Frontal cortex (tissue), 4 donors: Measurements from ENCODE around the gene SLC12A9. TPM values are rescaled to one million over a fixed set of nuclear protein-coding genes. Genes with fewer than 3 reads are reported as not detected.
"Not testable (repeated sequence)": the region's sequence is repeated elsewhere in the genome, so short reads cannot be mapped to it uniquely, and the experiment has no call there.

ENCODE experiments used
- DNase-seq, 2 donors: peaks; one replicate each; pipeline ENCODE4 v3.0.0; 2012; ENCODE audit warnings: low spot score in 2 of 2
- FAIRE-seq: peaks from 2 replicates; lab custom pipeline; 2012; peaks lifted over from hg19 to GRCh38; lab: Jason Lieb, UNC
- total RNA-seq: library from RNA; depleted of rRNA; stranded (reverse); fragments of >200 nt; gene quantifications from one replicate; pipeline ENCODE4 v1.2.3, GENCODE V29; 2014
- donor health status: control.
- donor health status: control.
- donor health status: control.

The SLC12A9 gene
- total RNA-seq, 1 donor from 2014 or later = 18.3 TPM

DNA sequence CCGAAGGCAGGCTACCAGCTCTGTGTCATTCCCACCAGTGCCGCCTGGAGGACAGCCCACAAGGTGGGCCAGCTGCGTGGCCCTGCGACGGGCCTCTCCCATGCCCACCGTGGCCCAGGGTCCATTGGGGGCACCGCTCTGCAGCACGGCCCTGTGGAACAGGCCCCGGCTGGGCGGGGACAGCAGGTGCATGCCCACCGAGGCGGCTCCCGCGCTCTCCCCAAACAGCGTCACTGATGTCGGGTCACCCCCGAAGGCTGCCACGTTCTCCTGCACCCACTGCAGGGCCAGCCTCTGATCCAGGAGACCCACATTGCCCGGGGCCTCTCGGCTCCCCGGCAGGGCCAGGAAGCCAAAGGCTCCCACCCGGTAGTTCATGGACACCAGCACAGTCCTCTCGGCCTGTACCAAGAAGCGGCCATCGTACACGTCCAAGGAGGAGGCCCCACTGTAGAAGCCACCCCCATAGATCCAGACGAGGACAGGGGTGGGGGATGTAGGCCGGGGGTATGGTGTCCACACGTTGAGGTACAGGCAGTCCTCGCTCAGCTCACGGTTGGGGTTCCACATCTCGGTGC is 40.9 kb downstream of the SLC12A9 start:
- FAIRE-seq (no peak), DNase-seq (no peak)

DNA sequence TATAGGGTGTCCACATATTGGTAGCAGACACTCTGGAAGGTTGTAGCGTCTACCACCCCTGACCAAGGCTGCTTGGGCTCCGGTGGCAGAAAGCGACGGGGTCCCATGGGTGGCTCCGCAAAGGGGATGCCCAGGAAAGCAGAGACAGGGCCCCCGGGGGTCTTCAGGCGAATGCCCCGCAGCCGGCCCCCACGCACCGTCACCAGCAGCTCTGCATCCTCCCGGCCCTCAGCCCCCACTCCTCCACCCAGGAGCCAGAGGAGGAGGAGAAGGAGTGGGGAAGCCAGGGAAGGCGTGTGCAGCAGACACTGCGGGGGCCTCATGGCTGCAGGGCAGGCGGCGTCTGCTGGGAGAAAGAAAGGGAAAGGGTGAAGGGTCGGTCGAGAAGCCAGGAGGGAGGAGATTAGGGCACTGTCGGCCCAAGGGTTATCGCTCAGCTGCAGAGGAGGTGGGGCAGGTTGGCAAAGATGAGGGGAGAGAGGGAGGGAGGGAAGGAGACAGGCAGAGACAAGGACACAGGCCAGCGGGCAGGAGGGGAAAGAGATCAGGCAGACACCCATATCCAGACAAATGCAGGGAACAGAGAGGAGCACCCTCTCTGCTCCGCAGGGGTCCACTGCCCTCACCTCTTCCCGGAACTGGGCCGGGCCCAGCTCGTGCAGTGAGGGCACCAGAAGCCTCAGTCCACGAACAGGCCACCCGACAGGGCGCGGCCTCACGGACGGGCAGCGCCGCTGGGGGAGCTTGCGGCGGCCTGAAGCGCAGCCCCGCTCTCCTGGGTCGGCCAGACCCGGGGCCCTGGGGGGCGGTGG is 41.6 kb downstream of the SLC12A9 start:
- DNase-seq (no peak), FAIRE-seq (no peak)

DNA sequence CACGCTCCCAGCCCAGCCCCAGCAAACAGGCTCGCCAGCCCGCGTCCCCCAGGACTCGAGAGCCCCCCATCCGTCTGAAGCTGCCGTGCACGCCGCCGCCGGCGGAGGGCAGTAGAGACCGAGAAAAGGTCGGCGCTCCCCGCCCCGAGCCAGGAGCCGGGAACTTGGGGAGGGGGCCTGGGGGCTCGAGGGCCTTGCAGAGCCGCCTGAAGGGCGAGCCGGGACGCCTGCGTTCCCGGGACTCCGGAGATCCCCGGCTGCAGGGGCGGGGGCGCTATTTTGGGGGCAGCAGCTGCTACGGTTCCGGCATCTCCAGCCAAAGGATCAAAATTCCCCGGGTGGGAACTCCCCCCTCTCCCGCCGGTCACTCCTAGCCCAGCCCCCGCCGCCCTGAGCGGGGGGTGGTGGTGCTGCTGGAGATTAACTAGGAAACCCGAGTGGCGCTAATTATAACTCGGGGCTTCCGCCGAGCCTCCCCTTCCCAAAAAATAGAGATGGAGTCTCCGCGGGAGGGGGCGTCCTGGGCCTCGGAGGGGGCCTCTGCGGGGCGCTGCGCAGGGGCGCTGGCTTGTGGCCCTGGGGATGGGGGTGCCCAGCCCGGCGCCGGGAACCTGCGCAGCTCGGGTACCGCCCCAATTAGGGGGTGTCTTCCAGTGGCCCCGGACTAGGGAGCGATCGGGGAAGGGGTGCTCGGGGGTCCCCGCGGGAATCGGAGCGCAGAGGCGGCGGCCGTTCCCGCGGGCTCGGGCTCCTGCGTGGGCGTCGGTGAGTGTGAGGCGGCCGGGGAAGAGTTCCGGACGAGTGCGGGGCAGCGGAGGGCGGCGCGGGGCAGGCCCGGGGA is 42.6 kb downstream of the SLC12A9 start:
- DNase-seq (peak; percentile 66 to 68), FAIRE-seq (no peak)

DNA sequence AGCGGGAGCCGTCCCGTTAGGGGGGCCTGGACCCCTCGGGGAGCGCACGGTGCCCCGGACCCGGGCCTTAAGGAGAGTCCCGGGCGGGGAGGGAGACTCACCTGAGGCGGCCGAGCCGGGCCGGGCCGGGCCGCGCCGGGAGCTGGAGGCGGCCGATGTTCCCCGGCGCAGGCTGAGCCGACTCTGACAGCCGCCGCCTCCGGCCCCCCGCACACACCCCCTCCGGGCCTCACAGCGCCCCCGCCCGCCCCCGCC is 43.1 kb downstream of the SLC12A9 start, which contains the start of gene ACHE:
Gene ACHE (minus strand): TSS at position 188 of the 255 bp plus-strand sequence. CDS start 1,656 bp downstream, outside the sequence.
- DNase-seq (no peak), FAIRE-seq (no peak)

DNA sequence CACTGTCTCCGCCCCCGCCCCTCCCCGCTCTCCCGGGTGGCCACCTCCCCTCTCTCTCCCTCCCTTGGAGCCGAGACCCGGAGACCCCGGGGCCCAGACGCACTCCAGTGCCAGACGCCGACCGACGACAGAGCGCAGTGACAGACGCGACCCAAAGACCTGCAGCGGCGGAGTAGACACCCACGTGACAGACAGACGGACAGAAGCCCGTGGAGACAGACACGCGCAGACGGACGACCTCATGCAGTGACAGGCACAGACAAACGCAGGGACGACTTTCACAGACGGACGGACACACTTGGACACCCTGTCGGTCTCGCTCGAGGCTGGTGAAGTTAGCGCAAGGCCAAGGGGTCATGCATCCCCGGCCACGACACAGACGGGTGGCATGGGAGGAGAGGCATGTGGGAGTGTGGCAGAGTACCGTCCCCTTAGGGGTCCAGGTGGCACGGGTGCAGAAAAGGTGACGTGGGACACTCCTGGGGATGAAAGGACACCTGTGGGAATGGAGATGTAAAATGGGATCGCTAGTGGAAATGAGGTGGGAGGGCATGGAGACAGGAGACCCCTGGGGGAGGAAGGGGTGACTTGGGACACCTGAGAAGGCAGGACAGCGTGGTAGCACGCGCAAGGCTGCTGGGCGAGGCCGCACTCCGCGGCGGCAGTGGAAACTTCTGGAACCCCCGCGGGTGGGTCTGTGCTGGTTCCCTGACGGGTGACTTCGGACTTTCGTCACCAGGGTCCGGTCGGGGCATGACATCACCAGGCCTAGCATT is 43.6 kb downstream of the SLC12A9 start:
- peak; percentile 54 to 68 for DNase-seq
- no peak for FAIRE-seq

DNA sequence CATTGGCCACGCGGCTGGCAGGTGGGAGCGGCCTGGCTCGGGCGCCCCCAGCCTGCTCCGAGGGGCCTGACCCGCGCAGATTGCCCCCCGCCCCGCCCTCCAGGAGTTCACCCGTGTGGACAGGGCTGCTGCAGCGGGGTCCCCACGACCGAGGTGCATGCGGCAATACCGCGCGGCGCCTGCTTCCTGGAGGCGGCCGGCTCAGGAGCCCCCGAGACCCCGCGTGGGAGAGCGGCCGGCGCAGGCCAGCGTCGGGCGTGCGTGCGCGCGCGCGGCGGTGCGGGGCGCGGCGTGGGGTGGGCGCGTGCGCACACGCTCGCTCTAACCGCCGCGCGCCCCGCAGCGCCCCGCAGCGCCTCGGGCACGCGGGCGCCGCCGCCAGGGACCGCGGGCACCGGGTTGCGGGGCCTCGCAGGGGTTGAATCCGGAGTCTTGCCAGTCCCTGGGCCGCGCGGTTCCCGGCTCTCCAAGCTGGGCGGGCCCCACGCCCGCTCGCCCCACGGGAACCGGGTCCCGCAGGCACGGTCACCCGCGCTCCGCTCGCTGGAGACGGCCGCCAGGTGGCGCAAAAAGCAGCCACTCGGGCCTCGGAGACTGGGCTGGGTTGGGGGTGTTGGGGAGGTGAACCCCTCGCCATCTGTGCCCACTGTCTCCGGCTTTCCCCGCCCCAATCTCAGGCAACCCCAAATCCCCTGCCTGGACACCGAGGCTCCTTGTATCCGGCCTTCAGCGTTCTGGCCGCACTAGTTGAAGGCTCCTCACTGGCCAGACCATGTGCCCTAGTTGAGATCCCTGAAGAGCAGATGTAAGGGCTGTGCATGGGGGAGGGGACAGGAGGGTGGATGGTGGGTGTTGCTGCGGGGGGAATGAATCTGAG is 44.5 kb downstream of the SLC12A9 start:
- DNase-seq (peak; percentile 58 to 69), FAIRE-seq (no peak)

DNA sequence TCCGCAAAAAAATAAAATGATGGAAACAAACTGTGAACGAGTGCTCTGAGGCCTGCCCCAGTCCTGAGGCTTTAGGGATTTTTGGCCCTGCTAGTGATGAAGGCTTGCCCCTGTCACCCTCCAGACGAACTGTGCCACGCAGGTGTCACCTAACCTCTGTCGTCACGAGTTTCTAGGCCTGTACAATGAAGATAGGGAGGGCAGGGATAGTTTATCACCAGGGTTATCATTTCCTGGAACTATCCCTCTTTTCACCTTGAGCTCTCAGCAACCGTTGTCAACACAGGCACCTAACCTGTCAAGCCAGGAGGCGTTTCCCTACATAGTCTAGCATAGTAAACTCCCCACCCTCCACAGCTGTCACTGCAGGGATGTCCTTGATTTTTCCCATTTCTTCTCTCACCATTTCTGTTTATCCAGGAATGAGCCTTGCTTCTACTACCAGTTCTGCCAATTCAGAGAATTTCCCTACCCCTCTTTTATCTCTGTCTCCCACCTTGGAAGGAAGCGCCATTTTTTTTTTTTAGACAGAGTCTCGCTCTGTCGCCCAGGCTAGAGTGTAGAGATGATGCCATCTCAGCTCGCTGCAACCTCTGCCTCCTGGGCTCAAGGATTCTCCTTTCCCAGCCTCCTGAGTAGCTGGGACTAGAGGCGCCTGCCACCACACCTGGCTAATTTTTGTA is 45.4 kb downstream of the SLC12A9 start:
- FAIRE-seq = no peak
- peak in 1 of 2 donors; percentile 19 for DNase-seq

DNA sequence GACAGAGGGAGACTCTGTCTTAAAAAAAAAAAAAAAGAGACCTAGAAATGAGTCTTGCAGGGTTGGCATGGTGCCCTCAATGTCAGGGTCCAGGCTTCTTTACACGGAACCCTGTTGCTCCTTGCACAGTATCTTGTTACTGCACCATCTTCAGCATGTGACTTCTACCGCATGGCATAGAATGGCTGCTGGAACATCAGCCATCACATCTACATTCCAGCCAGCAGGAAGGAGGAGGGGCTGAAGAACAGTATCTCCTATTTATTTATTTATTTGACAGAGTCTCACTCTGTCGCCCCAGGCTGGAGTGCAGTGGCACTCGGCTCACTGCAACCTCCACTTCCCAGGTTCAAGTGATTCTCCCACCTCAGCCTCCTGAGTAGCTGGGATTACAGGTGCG is 46.9 kb downstream of the SLC12A9 start:
- DNase-seq (no peak), FAIRE-seq (no peak)

DNA sequence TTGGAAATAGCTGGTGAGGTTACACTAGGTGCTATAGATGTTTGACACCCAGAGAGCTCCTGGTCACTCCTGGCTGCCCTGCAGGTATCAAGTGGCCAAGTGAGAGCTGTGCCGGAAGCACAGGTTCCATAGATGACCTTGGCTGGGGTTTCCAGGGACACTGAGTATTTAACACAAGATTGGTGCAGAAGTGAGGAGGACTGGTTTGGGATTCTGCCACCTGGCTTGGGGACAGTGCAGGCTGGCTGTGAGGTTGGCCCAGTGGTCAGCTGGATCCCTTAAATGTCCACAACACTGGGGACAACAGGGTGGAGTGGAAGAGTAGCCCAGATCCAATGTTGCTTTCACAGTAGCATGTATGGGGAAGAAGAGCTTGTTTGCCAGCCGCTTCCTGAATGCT is 48.5 kb downstream of the SLC12A9 start:
- DNase-seq (no peak), FAIRE-seq (no peak)

DNA sequence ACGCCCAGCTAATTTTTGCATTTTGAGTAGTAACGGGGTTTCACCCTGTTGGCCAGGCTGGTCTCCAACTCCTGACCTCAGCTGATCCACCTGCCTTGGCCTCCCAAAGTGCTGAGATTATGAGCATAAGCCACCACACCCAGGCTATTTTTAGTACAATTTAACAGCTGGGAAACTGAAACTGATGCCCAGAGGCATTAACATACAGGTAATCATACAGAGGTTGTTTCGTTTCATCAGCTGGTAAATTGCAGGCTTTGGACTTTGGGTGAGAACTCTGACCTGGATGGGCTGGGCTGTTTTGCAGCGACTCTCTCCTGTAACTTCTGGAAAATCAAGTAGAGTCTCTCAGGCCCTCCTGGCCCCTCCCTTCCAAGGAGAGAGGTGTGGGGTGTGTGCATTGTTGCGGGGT is 49.4 kb downstream of the SLC12A9 start:
- DNase-seq (no peak), FAIRE-seq (no peak)

DNA sequence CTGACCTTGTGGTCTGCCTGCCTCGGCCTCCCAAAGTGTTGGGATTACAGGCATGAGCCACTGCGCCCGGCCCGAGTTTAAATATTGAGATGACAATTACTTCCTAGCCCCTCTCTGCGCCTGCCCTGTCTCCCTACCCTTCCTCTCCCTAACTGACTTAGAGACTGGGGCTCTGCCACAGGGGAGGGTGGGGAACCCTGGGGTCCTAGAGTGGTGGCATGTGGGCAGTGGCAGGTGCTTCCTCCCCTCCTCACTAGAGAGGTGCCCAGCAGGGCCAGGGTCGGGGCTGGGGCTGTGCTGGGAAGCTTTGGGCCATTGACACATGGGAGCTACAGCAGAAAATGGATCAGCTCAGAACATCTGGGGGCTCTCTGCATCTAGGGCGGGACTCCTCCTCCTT is 50.1 kb downstream of the SLC12A9 start:
- no peak for FAIRE-seq
- no peak for DNase-seq

DNA sequence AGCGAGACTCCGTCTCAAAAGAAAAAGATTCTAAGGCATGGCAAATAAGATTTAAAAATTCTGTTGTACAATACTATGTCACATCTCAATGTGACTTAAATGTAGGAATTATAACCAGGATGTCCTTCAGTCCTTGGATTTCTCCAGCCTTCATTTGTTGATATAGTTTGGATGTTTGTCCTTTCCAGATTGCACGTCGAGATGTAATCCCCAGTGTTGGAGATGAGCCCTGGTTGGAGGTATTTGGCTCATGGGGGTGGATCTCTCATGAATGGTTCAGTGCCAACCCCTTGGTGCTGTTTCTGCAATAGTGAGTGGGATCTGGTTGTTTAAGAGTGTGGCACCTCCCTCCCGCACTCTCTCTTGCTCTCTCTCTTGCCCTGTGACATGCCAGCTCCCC is 56.0 kb downstream of the SLC12A9 start:
- FAIRE-seq (no peak), DNase-seq (no peak)

DNA sequence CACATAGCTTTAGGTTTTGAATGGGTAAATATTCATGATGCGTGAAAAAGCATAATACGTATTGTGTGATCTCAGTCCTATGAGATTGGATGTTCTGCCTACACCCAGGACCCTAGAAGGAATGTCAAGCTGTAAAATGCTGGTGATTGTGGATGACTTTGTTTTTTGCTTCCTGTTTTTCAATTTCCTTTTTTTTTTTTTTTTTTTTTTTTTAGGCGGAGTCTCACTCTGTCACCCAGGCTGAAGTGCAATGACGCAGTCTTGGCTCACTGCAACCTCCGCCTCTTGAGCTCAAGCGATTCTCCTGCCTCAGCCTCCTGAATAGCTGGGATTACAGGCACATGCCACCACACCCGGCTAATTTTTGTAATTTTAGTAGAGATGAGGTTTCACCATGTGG is 57.9 kb downstream of the SLC12A9 start:
- not testable (repeated sequence) for FAIRE-seq, DNase-seq

DNA sequence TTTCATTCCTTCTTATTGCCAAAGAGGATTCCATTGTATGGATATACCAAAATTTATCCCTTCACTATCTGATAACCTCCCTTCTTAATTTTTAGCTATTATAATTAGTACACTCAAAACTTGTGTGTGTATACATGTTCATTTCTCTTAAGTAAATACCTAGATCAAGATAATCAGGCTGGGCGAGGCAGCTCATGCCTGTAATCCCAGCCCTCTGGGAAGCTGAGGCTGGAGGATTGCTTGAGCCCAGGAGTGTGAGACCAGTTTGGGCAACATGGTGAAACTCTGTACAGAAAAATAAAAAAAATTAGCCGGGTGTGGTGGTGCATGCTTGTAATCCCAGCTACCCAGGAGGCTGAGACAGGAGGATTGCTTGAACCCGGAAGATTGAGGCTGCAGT is 59.0 kb downstream of the SLC12A9 start:
- no peak for FAIRE-seq
- no peak for DNase-seq

DNA sequence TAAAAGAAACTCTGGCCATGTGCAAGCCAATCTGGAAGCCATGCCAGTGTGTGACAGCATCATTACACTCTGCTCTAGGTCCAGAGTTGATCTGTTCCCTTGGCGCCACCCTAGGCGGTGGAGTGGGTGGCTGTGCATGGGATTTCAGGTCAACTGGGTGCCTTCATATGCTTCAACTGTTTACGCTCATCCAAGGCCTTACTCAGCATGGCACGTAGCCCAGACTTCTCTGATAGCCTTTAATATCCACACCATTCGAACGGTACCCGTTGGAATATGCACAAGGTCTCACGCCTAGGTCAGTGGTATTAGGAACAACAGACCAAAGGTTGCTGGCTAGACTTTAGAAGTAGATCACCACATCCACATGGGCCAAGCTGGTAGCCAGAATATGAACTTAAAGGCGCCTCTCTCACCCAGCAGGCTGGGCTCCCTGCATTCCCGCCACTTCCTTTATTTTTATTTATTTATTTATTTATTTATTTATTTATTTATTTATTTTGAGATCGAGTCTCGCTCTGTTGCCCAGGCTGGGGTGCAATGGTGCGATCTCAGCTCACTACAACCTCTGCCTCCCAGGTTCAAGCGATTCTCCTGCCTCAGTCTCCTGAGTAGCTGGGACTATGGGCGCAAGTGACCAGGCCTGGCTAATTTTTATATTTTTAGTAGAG is 61.8 kb downstream of the SLC12A9 start:
- DNase-seq (no peak), FAIRE-seq (no peak)

DNA sequence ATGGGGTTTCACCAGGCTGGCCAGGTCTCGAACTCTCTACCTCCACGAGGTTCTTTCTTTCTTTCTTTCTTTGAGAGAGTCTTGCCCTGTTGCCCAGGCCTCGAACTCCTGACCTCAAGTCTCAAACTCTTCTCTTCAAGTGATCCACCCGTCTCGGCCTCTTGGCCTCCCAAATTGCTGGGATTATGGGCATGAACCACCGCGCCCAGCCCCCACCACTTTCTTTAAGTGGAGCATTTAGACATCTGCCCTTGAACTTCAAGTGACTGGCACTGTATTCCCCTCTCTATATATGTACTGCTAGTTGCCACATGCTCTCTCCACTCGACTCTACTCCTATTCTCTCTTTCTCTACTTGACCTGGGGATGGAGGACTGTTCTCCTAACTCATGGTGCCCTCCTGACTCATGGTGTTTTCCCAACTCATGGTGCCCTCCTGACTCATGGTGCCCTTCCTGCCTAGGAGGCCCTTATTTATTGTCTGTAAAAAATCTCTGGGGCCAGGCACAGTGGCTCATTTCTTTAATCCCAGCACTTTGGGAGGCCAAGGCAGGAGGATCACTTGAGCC is 62.5 kb downstream of the SLC12A9 start:
- no peak for DNase-seq
- FAIRE-seq = no peak
